Measurements from ENCODE around the gene SLC35B2. TPM values are rescaled to one million over a fixed set of nuclear protein-coding genes. Genes with fewer than 3 reads are reported as not detected.

Gene SLC35B2
- total RNA-seq, 1 donor from 2014 or later: 33.9 TPM

- H3K4me3 ChIP-seq: no peak overlapping the region
- peak overlapping the region; percentile 80 for H3K4me3 Mint-ChIP-seq
- H2AFZ ChIP-seq (replicated peaks): no peak overlapping the region
- H3K4me2 ChIP-seq: no peak overlapping the region
- no peaks in the 10 kb centered on the region for H3K79me2 ChIP-seq (ENCODE audit: low read depth)
- peaks cover 34% of the 10 kb centered on the region for H3F3A ChIP-seq (ENCODE audit: low read depth)
- H3K4me1 ChIP-seq: peaks cover 8% of the 10 kb centered on the region
- peaks cover 29% of the 10 kb centered on the region for H3K4me1 Mint-ChIP-seq
- TF ChIP-seq EZH2phosphoT487 (IDR thresholded peaks at IDR 0.05) (no peak), CTCF (IDR thresholded peaks at IDR 0.05) (no peak), EZH2 (IDR thresholded peaks at IDR 0.05) (no peak)
- no peak overlapping the region for H3K27ac ChIP-seq
- H3K9ac ChIP-seq: no peak overlapping the region
- H3K9me3 ChIP-seq (ENCODE audit: low read depth): no peaks in the 10 kb centered on the region
- no peaks in the 10 kb centered on the region for H3K36me3 Mint-ChIP-seq
- no peaks in the 10 kb centered on the region for H3K36me3 ChIP-seq
- H3K27ac Mint-ChIP-seq: no peak overlapping the region
- no peak for DNase-seq (ENCODE audit: low spot score)
- H4K20me1 ChIP-seq (ENCODE audit: low read depth): no peaks in the 10 kb centered on the region
- H3K27me3 Mint-ChIP-seq (ENCODE audit: insufficient read depth, low read depth): peaks cover 3% of the 10 kb centered on the region
- H3K9me3 Mint-ChIP-seq: no peaks in the 10 kb centered on the region
- no peaks in the 10 kb centered on the region for H3K27me3 ChIP-seq
These were observed 18.5 kb downstream of the SLC35B2 start for GRCh38 chr6:44238687-44239350.

GRCh38 chr6:44237813-44238433, 19.4 kb downstream of the SLC35B2 start:
- H3K4me2 ChIP-seq: peak overlapping the region; percentile 80

GRCh38 chr6:44237021-44237812, 20.1 kb downstream of the SLC35B2 start:
- Histone ChIP-seq H3K27me3 (no peaks in the 10 kb centered on the region), H3K4me3 (peak overlapping the region; percentile 54), H3K9me3 (ENCODE audit: low read depth) (no peaks in the 10 kb centered on the region), H3K27ac (no peak overlapping the region), H3F3A (ENCODE audit: low read depth) (peaks cover 23% of the 10 kb centered on the region), H4K20me1 (ENCODE audit: low read depth) (no peaks in the 10 kb centered on the region), H3K79me2 (ENCODE audit: low read depth) (no peaks in the 10 kb centered on the region), H3K36me3 (no peaks in the 10 kb centered on the region), H3K9ac (no peak overlapping the region), H2AFZ (replicated peaks) (peak overlapping the region; percentile 83), H3K4me2 (peak overlapping the region; percentile 80), H3K4me1 (peaks cover 8% of the 10 kb centered on the region)
- Mint-ChIP-seq H3K36me3 (peaks cover 3% of the 10 kb centered on the region), H3K4me1 (peaks cover 30% of the 10 kb centered on the region), H3K27ac (peak overlapping the region; percentile 88), H3K4me3 (peak overlapping the region; percentile 80), H3K27me3 (ENCODE audit: insufficient read depth, low read depth) (peaks cover 7% of the 10 kb centered on the region), H3K9me3 (no peaks in the 10 kb centered on the region)
- no peak for TF ChIP-seq EZH2phosphoT487 (IDR thresholded peaks at IDR 0.05)
- peak; percentile 79 for DNase-seq (ENCODE audit: low spot score)

More at GRCh38 chr6:44237813-44238433, 19.4 kb downstream of the SLC35B2 start:
- TF ChIP-seq EZH2 (IDR thresholded peaks at IDR 0.05) (no peak), EZH2phosphoT487 (IDR thresholded peaks at IDR 0.05) (no peak), CTCF (IDR thresholded peaks at IDR 0.05) (peak; percentile 96)
- Mint-ChIP-seq H3K4me3 (peak overlapping the region; percentile 80), H3K36me3 (peaks cover 3% of the 10 kb centered on the region), H3K27me3 (ENCODE audit: insufficient read depth, low read depth) (peaks cover 7% of the 10 kb centered on the region), H3K4me1 (peaks cover 30% of the 10 kb centered on the region), H3K9me3 (no peaks in the 10 kb centered on the region), H3K27ac (peak overlapping the region; percentile 88)
- Histone ChIP-seq H3K4me3 (peak overlapping the region; percentile 54), H3K36me3 (no peaks in the 10 kb centered on the region), H3K27me3 (no peaks in the 10 kb centered on the region), H3K4me1 (peaks cover 8% of the 10 kb centered on the region), H2AFZ (replicated peaks) (peak overlapping the region; percentile 83), H3K79me2 (ENCODE audit: low read depth) (no peaks in the 10 kb centered on the region), H3K27ac (no peak overlapping the region), H3K9me3 (ENCODE audit: low read depth) (no peaks in the 10 kb centered on the region), H3F3A (ENCODE audit: low read depth) (peaks cover 29% of the 10 kb centered on the region), H4K20me1 (ENCODE audit: low read depth) (no peaks in the 10 kb centered on the region), H3K9ac (no peak overlapping the region)
- DNase-seq (ENCODE audit: low spot score): peak; percentile 87

All from neural progenitor cell (in vitro differentiated cells).